GM18508 (cell line): ENCODE data around the gene KY.

Source experiments
- ATAC-seq: cut with Tn5 transposase; IDR thresholded peaks from one replicate; pipeline ENCODE4 v1.9.1; 2021; ENCODE audit warnings: moderate number of reproducible peaks; ENCODE audit not compliant: insufficient read depth, unreplicated experiment

Gene KY

DNA sequence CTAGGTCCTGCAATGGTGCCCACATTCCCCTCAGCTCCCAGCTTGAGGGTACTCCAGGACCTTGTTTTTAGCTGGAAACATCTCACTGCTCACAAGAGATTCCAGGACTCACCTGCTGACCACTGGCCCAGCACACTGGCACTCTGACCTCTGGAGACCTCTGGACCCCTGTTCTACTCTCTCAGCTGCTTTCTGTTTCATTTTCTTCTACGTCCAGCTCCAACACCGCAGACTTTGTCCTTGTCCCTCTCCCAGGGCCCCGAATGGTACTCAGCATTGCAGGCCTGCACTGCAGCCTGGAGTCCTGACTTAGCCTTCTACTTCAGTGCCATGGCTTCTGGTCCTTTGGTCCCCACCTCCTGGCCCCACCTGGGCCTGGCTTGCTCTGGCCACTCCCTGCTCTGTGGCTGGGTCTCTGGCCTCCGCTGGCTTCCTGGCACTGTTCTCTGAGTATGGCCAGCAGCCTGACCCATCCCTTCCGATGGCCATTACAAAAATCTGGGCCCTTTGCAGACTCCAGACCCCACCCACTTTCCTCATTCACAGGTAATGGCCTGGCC, 27.9 kb downstream of the KY start:
- no peak for ATAC-seq

DNA sequence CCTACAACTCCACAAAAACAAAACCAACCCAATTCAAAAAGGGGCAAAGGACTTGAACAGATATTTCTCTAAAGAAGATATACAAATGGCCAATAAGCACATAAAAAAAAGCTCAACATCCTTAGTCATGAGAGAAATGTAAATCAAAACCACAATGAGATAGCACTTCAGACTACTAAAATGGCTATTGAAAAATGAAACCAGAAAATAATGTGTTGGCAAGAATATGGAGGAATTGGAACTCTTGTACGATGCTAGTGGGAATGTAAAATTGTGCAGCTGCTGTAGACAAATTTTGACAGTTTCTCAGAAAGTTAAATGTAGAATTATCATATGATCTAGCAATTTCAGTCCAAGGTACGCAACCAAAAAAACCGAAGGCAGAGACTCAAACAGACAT, 29.0 kb downstream of the KY start:
- no peak for ATAC-seq

DNA sequence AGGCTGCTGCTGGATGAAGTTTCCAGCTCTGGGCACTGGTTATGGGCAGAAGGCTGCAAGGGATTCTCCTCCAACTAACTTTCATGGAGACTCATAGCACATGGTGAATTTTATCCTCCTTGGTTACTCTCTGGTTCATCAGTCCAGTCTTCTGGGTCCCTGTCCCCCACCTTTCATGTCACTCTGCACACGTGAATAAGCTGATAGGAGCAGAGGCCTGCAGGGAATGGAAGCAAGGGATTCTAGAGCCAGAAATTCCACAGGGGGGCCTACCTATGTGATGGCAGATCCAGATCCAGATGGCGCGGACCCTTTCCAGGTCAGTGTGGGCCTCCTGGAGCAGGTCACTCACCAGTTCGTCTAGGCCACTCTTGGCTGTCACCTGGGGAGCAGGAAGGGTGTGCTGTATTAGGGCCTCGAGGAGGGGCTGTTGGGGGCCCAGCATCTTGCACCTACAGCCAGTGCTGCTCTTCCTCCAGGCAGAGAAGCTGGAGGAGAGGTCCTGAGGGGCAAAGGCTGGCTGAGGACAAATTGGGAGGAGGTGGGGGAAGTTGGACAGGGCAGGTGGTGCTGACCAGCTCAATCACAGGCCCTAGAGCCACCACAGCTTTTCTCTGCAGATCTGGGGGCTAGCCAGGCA, 30.2 kb downstream of the KY start:
- no peak for ATAC-seq

DNA sequence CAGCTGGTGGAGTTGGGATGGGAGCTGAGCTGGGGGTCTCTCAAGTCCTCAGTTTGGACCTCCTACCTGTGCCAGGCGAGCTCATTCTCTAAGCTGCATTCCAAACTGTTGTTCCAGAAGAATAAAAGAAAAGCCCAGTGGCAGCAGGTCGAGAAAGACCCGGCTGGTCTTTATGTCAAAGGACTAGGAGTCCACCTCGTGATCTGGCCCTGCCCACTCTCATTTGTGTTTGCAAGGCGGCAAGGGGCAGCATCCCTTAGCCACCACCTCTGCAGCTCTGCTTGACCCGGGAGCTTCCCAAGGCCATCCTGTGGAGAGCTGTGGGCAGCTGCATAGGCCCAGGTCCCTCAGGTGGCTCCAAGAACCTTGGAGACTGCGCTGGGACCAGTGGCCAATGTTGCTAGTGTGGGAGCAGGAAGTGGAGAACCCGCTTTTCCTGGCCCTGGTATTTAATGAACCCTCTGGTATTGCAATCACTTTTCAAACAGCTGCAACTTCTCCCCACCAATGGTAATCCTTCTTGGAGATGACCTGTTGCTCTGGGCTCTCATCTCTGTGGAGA, 30.9 kb downstream of the KY start:
- ATAC-seq, result no peak

DNA sequence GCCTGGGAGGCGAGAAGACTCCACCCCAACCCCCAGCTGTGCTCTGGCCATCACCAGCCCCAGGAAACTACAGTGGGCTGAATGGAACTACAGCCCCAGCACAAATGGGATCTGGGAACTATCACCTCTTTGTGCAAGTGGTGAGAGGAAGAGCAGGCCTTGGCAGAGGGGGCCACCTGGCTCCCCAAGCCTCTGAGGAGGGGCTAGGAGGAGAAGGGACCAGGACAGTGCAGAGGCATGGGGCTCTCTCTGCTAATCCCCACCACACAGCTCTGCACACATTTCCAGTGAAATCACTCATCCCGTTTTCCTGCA, 31.6 kb downstream of the KY start:
- ATAC-seq, result no peak

DNA sequence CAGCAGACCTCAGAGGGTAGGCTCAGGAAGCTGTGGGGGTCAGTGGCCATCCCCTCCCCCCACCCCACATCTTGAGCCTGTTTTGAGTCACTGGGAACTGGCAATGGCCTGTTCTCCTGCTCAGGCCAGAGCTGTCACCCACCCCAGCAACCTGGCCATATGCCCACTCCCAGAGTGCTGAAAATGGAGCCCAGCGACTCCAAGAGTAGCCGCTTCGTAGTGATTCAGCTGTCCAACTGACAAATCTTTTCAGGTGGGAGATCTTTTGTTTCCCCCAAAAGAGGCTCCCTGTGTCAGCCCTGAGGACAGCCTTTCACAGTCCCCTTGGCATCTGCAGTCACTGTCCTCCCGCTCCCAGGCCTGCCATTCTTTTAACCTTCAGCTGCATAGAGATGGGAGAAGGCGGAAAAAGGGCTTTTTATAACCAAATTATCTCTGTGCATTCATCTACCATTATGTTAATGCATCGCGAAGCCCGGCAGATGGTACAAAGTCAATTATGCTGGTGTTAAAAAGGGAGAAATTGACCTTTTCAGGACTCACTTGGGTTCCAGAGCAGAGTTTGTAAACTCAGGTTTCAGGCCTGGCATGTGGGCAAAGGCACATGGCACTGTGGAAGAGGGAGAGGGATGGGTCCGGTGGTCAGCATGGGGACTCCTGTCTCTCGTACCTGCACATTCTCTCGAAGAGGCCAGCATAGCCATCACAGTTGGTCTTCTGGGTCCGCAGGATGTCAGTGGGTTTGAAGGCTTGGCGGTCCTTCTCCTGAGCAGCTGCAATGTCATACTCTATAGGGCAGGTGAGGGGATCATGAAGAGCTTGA, 32.1 kb downstream of the KY start:
- no peak for ATAC-seq

DNA sequence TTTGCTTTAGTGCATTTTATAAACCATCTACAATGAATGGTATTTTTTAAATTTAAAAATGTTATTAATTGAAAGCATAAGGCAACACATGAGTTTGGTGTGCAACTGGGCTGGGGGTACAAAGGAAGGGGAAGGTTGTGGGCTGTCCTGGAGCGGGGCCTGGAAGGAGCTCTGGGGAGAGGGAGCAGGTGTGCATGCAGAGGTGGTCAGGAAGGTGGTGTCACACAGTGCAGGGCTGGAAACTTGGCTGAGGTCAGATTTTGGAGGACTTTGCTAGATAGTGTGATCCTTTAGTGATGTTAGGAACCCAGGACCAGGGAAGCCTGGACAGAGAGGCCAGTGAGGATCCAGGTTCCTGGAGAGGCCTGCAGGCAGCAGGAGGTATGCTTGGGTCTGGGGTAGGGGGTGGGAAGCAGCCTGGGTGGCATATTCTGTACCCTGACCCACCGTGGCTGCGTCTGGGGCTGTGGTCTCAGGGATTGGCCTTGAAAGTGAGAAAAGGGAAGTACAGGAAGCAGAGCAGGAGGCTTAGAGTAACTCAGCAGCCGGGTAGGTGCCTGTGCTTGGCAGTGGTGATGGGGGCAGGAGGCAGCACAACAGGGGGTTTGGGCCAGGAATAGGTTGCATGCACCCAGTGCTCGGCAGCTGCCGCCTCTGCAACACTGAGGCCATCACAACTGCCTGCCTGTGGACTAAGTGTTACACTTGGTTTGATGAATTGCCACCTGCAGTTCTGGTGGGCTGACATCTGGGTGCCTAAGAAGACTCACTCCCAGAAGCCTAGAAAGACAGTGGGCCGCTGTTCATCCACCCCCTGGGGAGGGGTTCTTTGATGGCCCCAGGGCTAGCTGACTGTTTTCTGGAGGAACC, 33.0 kb downstream of the KY start:
- ATAC-seq, result no peak

DNA sequence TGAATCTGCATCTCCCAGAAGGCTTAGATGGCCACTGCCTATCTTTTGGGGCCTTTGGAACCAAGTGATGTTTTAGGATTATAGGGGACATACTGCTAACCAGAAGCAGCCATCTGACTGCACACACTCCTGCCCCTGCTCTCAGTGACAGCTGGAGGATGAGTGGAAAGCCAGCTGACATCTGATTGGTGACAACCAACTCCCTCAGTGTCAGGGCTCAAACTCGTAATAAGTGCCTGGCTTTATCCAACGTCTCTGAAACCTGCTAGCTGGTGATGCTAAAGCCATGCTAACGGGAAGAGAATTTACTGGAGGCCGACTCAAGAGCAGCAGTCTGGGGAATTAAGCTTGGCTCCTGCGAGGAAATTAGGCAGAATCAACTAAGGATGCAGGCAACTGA, 35.1 kb downstream of the KY start:
- ATAC-seq, result no peak

DNA sequence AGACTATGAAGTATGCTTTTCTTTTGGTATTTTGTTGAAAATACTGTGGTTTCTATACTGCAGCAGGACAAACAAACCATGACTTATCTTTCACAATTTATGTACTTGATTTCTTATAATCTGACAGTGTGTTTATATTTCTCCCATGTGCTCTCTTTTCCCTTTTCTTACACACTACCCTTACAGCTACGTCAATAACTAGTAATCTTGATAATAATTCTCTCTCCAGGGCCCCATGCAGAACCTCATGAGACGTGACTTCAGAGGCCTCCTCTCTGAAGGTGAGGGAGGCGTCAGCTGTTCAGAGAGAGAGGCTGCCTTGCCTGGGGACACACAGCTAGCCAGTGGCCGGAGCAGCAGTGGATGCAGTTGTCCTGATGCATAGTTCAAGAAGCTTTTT, 35.9 kb downstream of the KY start:
- no peak for ATAC-seq

DNA sequence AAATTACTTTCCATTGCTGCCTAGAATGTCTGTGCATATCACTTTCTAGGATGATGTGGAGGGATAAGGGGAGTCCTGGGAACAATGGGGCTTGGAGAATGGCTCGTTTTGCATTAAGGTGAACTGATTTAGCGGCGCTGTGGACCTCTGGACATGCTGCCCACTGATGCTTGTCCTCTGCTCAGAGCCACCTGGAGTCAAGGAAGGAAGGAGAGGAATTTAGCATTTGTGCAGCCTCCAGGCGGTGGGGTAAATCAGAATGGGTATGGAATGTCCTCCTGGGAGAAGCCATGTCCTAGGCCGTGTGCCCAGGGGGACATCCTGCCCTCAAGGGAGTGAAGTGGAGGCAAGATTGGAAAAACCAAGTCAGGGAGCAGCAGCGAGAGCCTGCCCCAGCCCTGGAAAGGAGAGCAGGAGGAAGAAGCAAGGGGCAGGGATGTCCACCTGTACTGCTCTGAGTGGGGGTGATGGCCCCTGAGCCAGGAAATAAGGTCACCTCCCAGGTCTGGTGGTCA, 37.8 kb downstream of the KY start:
- no peak for ATAC-seq

DNA sequence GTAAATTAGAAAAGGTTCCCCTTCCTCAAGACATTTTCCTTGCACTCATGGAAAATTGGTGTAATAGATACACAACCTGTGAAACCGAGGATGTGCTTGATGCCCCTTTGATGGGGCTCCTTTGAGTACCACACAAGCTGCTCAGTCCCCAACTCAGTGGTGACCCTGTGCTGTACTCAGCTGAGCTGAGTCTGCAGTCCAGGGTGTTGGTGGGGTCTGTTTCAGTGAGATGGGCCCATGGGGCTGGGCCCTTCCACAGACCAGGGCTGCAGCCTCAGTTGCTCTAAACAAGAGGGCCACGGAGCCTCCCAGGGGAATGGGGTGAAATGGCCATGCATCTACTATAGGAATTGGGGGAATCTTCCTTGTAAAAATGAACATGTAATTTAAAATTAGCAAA, 39.3 kb downstream of the KY start:
- no peak for ATAC-seq

DNA sequence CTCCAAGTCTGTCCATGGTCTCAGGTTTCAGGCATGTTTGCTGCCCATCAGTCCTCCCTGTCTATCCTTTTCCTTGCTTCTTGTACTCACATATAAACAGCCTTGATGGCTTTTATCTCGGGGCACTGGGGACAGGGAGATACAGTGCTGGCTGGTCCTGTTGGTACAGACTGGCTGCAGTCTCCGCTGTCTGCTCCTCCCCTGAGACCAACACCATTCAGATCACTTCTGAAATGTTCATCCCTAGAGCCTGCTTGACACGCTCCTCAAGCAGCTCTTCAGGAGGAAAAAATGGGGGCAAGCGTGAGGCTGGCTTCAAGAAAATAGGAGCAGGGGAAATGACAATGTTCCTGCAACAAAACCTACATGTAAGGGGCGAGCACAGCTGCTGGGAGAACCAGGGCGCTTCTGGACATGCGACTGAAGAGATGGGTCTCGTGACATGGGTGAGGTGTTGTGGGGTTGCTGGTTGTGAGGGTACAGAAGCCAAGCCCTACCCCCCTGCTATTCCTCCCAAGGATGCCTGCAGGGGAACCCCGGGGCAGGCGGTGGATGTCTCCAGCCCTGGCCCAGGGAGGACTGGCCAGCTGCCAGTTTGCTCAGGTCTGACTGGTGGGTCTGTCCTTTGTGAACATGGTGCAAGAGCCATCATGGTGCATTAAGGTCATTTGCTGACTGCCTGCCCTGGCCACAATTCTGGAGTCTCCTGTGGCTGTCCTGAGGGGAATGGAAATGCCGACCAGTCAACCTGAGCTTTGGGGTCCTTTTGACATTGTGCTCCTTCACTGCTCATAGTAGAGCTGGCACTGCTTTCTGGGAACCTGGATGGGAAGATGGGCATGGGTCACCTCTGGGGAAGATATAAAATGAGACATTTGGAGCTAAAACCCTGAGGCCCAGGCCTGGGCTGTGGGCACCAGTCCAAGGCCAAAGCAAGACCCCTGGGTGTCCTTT, 40.1 kb downstream of the KY start:
- ATAC-seq, result no peak

DNA sequence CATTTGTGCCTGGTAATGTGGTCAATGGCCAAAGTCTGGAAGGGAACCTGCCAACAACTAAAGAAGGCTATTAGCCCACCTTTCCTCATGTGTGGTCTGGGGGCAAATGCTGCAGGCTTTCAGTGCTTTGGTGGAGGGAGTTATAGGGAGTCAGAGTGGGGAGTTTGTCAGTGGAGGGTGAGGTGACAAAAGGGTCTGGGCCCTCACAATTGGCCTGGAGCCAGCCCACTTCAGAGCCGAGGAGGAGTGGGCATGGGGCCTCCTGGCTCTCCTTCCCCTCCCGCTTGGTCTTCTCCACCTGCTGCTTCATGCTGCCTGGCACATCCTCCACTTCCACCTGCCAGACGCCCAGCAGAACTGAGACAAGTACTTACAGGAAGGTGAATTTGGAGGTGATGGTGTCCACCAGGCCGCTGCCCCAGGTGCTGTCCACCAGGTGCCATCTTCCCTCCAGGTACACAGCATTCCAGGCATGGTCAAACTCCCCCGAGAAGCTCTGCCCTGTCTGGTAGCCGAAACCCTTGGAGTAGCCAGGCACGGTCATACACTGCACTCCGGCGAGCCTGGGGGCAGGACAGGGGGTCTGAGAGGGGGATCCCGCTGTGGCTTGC, 40.9 kb downstream of the KY start:
- ATAC-seq, result no peak

DNA sequence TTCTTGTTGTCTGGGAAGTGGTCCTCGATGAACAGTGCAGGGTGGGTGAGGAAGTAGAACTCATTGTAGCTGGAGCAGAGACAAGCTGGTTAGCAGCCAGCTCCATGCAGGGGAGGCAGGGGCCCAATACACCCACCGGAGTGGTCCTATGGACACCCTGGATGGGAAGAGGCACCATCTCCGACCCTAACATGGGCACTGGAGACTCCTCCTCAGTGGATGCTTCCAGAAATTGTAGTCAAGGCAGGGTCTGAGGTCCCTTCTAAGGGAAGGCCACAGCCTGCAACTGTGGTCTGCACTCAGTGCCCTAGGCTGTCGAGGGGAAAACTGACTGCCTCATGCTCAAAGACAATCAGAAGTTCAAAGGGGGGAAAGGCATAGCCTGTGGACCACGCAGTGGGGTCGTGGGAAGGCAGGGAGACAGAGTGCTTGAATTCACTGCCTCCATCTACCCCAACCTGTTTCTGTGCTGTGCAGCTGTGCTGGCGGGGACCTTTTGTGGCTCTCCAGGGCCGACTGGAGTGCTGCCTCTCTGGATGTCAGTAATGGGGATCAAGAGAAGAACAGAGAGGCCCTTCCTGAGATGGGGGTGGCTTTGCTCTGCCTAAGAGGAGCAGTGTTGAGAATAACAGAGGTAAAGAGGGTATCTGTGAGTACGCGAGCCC, 41.9 kb downstream of the KY start:
- no peak for ATAC-seq

DNA sequence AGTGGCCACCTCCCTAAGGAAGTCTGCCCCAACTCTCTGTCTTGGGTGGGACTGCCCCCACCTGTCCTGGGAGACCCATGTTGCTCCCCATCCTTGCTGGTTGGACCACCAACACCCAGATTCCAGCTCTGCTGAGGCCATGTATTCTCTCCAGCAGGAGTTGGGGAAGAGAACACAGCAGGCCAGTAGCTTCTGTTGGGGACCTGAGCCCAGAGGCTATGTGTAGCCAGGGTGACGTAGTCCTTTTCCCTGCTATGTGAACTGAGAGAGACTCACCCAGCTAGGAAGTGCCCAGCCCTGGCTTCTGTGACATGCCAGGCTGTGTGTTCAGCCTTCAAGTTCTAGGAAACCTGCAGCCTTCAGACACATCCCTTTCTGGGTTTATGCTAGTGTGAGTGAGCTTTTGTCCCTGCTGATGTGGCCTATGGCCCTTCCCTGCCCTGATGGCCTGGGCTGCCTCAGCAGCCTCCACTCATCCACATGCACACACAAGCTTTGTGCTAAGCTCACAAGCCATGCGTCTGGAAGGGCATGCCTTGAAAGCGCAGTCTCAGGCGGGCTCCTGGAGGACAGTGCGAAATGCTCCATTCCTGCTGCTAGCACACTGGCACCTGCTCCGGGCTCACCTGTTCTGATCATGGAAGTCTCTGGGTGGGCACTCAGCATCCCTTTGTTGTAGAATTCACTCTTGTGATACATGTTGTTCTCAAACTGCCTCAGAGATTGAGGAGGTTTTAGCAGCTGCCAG, 42.6 kb downstream of the KY start:
- no peak for ATAC-seq

DNA sequence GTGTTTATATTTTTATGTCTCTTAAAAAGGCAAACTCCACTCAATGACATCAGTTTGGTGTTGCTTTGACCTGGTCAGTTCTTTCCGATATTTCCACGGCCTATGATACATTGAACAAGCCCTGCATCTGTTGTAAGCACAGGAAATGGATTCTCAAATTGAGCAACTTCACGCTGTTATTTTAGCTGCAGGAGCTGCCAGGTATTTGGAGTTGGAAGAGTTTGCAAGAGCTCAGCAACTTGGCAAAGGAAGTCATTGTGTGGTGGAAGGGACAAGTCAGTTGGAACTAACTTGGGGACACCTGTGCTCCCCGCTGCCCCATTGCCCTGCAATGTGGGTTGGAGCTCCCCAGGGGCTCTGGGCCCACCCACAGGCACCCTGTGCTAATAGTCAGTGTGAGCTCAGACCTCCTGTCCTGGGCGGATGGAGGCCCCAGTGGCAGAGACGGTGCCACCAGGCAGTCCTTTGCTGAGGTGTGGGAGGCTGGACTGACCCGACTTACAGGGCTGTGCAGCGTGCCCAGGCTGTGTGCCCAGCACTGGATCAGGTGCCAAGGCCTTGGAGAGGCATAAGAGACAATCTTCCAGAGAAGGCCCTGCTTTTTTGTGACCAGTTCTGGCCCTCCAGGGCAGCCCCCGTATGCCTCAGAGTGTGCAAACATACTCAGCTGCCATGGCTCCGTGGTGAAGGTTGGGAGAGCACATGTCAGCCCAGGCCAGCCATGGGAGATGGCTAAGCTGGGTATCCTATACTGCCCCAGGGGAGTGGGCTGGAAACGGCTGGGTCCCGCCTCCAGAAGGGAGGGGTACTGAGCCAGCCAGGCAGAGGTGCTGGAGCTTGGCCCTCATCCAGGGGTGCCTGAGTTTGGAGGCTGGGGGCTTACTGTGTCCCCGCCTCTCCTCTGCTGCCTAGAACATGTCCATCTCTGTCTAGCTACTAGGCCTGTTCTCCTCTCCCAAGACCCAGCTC, 43.5 kb downstream of the KY start:
- ATAC-seq, result no peak
